ENCODE results near the gene LRBA.

LRBA gene

DNA sequence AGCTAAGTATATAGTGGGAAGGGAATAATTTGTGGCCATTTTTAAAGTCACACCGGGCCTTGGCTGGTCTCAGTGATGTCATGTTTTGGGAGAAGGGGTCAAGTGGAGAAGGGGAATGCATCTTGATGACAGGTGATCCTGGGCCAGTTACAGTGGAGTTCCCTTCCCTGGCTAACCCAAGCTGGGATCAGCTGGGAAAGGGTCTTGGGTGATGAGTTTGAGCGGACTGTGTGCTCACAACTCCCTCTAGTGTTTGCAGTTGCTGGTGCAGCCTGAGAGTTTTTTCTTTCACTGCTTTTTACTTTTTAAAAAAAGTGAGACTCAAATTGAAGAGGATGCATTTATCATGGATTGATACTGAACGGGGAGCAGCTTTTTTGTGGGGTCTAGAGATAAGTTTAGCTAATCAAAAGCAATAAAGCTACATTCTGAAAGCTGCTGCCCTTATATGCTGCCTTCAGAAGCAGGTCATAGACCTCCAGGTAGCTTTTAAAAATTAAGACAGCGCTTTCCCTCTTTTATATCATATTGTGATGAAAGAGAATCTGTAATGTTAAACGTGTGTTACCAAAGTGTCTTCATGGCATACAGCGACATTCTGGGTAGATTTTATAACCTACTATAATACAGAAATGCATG lies 772.1 kb downstream of the LRBA start:
- no peaks in the 10 kb centered on the region for H3K36me3 Mint-ChIP-seq
- no peak overlapping the region for H3K4me3 Mint-ChIP-seq
- peaks cover 2% of the 10 kb centered on the region for H3K27me3 Mint-ChIP-seq
- no peak overlapping the region for H3K27ac Mint-ChIP-seq
- H3K4me1 Mint-ChIP-seq (ENCODE audit: low read depth): no peaks in the 10 kb centered on the region
- no peaks in the 10 kb centered on the region for H3K9me3 Mint-ChIP-seq (ENCODE audit: low read depth)

GRCh38 chr4:150240011-150240410 lies 775.1 kb downstream of the LRBA start:
- Mint-ChIP-seq H3K4me1 (ENCODE audit: low read depth) (no peaks in the 10 kb centered on the region), H3K27ac (no peak overlapping the region), H3K4me3 (no peak overlapping the region), H3K36me3 (no peaks in the 10 kb centered on the region), H3K9me3 (ENCODE audit: low read depth) (no peaks in the 10 kb centered on the region), H3K27me3 (peaks cover 7% of the 10 kb centered on the region)

GRCh38 chr4:150238591-150238990 lies 776.5 kb downstream of the LRBA start:
- Mint-ChIP-seq H3K27ac (no peak overlapping the region), H3K9me3 (ENCODE audit: low read depth) (no peaks in the 10 kb centered on the region), H3K4me3 (no peak overlapping the region), H3K4me1 (ENCODE audit: low read depth) (no peaks in the 10 kb centered on the region), H3K36me3 (no peaks in the 10 kb centered on the region), H3K27me3 (peaks cover 7% of the 10 kb centered on the region)

DNA sequence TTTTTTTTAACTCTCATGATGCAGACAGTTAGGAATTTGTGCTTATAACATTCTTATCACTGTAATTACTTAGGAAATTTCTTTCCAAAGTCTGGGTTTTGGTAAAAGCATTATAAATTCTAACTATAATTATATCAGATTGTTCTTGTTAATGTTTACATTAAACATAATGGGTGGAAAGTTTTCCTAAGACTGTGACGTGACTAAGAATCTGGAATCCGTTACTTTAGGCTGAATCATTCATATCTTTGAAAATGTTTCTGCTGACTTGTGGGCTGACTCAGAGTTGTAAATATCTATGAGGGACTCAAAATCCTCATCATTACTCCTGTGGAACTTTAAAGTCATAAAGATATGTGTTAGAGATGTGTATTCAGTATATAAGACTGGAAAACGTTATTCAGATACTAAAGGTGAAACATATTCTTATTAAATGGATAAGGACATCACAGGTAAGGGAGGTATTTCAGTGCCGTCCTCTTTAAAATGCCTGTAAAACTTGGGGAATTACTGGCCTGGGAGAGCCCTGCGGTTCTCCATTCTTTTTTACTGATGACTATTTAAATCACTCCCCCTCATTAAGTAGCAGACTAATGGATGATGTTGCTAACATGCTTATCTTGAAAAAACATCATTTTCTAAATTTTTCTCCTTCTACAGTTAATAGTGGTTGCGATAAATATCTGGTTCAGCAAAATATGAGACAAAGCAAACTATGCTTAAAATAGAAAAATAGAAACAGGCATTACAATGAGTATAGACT lies 777.8 kb downstream of the LRBA start:
- H3K4me3 Mint-ChIP-seq: no peak overlapping the region
- H3K9me3 Mint-ChIP-seq (ENCODE audit: low read depth): no peaks in the 10 kb centered on the region
- no peaks in the 10 kb centered on the region for H3K4me1 Mint-ChIP-seq (ENCODE audit: low read depth)
- no peaks in the 10 kb centered on the region for H3K36me3 Mint-ChIP-seq
- H3K27me3 Mint-ChIP-seq: peaks cover 7% of the 10 kb centered on the region
- H3K27ac Mint-ChIP-seq: no peak overlapping the region

GRCh38 chr4:150236626-150237025 lies 778.5 kb downstream of the LRBA start:
- Mint-ChIP-seq H3K4me1 (ENCODE audit: low read depth) (no peaks in the 10 kb centered on the region), H3K27me3 (peaks cover 7% of the 10 kb centered on the region), H3K27ac (no peak overlapping the region), H3K4me3 (no peak overlapping the region), H3K36me3 (no peaks in the 10 kb centered on the region), H3K9me3 (ENCODE audit: low read depth) (no peaks in the 10 kb centered on the region)

GRCh38 chr4:150235808-150236271 lies 779.2 kb downstream of the LRBA start:
- peaks cover 7% of the 10 kb centered on the region for H3K27me3 Mint-ChIP-seq
- no peak overlapping the region for H3K27ac Mint-ChIP-seq
- no peaks in the 10 kb centered on the region for H3K36me3 Mint-ChIP-seq
- no peak overlapping the region for H3K4me3 Mint-ChIP-seq
- H3K4me1 Mint-ChIP-seq (ENCODE audit: low read depth): no peaks in the 10 kb centered on the region
- H3K9me3 Mint-ChIP-seq (ENCODE audit: low read depth): no peaks in the 10 kb centered on the region

DNA sequence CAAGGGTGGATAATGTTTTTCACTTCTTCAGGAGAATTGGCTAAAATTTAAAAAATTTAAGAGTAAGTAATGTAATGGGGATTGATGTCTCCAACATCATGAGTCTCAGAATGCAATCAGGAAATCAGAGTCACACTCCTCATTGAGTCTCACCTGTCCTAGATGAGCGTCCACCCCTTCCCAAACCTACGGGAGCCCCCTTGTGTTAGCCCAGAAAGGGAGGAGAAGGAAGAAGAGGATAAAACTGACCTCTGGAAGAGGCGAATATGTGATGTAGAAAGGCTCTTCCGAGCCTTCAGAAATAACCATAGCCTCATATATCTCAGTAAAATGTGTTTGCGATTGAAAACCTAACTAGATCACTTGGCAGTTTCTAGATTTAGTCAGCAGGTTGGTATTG lies 779.8 kb downstream of the LRBA start:
- H3K4me1 Mint-ChIP-seq (ENCODE audit: low read depth): no peaks in the 10 kb centered on the region
- no peak overlapping the region for H3K4me3 Mint-ChIP-seq
- no peaks in the 10 kb centered on the region for H3K9me3 Mint-ChIP-seq (ENCODE audit: low read depth)
- peaks cover 7% of the 10 kb centered on the region for H3K27me3 Mint-ChIP-seq
- H3K27ac Mint-ChIP-seq: no peak overlapping the region
- H3K36me3 Mint-ChIP-seq: no peaks in the 10 kb centered on the region

DNA sequence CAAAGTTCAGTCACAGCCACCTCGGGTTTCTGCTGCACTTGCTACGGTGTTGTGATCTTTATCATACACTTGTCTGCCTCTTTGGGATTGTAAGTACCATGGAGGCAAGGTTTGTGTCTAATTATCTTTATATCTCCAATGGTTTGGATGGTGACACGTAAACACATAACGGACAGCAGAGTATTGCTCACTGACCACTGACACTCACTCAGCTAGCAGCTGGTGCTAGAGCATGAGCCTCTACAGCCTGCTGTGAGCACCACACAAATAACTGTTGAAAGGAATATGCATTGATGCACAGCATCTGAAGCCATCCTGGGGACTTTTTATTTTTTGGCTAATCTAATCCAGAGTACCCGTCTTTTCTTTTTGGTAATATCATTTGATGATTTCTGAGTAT lies 780.8 kb downstream of the LRBA start:
- no peak overlapping the region for H3K4me3 Mint-ChIP-seq
- no peaks in the 10 kb centered on the region for H3K36me3 Mint-ChIP-seq
- peaks cover 7% of the 10 kb centered on the region for H3K27me3 Mint-ChIP-seq
- no peak overlapping the region for H3K27ac Mint-ChIP-seq
- no peaks in the 10 kb centered on the region for H3K9me3 Mint-ChIP-seq (ENCODE audit: low read depth)
- no peaks in the 10 kb centered on the region for H3K4me1 Mint-ChIP-seq (ENCODE audit: low read depth)

DNA sequence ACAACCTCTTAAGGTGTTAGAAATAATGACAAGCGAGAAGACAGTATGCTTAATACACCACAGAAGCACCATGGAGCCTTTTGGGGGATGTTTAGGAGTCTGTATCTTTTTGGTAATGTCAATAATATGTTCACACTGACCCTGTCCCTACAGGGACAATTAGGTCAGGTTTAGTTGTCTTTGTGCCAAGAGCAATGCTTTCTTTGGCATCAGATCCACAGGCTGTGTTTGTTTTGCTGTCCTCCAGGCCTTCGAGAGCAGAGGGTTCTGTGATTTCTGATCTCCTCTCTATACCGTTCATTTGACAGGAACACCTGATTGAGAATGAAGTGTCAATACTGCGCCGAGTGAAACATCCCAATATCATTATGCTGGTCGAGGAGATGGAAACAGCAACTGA lies 783.1 kb downstream of the LRBA start:
- no peak overlapping the region for H3K27ac Mint-ChIP-seq
- no peaks in the 10 kb centered on the region for H3K36me3 Mint-ChIP-seq
- H3K4me1 Mint-ChIP-seq (ENCODE audit: low read depth): no peaks in the 10 kb centered on the region
- no peaks in the 10 kb centered on the region for H3K9me3 Mint-ChIP-seq (ENCODE audit: low read depth)
- H3K27me3 Mint-ChIP-seq: peaks cover 9% of the 10 kb centered on the region
- H3K4me3 Mint-ChIP-seq: no peak overlapping the region

DNA sequence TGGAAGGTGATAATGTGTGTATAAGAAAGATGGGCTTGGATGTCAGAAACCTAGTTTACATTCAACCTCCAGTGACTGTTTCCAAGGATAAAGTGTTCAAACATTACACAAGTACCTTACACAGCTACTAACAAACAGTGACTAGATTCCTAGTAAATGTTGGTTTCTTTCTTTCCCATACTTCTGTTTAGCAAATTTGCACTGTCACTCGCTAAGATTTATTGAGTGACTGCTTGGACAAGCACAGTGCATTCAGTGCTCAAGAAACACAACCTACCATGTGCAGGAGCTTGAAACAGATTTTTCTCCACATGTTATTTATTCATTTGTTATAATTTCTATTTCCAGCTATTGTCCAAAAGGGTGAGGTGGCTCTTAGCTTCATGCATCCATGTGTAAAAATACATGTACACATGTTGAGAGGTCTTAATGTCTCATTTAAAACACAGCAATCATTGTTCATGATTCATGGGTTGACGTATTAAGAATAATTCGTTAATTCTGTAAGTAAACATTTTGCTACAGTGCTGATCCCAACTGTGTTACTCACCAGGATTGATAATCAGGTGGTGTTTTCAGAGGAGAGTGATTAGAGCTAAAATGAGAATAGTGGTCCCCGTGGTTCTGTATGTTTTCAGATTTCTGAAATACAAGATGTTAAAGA lies 783.8 kb downstream of the LRBA start:
- Mint-ChIP-seq H3K9me3 (ENCODE audit: low read depth) (no peaks in the 10 kb centered on the region), H3K27me3 (peaks cover 9% of the 10 kb centered on the region), H3K36me3 (no peaks in the 10 kb centered on the region), H3K4me3 (no peak overlapping the region), H3K4me1 (ENCODE audit: low read depth) (no peaks in the 10 kb centered on the region), H3K27ac (no peak overlapping the region)

- Mint-ChIP-seq H3K9me3 (ENCODE audit: low read depth) (no peaks in the 10 kb centered on the region), H3K27me3 (peaks cover 9% of the 10 kb centered on the region), H3K27ac (no peak overlapping the region), H3K4me1 (ENCODE audit: low read depth) (no peaks in the 10 kb centered on the region), H3K4me3 (no peak overlapping the region), H3K36me3 (no peaks in the 10 kb centered on the region)
These were observed 784.5 kb downstream of the LRBA start for GRCh38 chr4:150230561-150230960.

DNA sequence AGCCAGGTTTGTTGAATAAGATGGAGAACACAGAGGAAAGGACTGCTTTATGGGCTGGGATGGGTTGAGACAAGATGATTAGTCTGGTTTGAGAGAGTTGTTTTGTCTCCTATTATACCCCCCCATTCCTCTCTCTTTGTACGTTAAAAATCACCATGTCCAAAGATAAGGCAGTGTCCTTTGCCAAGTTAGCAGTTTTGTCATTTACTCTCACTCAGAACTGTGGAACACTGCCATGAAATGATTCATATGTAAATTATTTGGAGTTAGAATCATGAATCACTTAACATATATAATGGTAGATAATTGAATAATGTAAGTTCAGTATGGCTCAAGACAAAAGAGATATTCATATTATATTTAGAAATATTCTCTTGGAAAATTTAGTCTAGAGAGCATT lies 785.6 kb downstream of the LRBA start:
- Mint-ChIP-seq H3K9me3 (ENCODE audit: low read depth) (no peaks in the 10 kb centered on the region), H3K4me3 (no peak overlapping the region), H3K36me3 (no peaks in the 10 kb centered on the region), H3K27me3 (peaks cover 4% of the 10 kb centered on the region), H3K27ac (no peak overlapping the region), H3K4me1 (ENCODE audit: low read depth) (no peaks in the 10 kb centered on the region)

GRCh38 chr4:150224896-150225591 lies 790.0 kb downstream of the LRBA start:
- Mint-ChIP-seq H3K4me3 (no peak overlapping the region), H3K27me3 (peaks cover 4% of the 10 kb centered on the region), H3K27ac (no peak overlapping the region), H3K9me3 (ENCODE audit: low read depth) (no peaks in the 10 kb centered on the region), H3K4me1 (ENCODE audit: low read depth) (no peaks in the 10 kb centered on the region), H3K36me3 (no peaks in the 10 kb centered on the region)

DNA sequence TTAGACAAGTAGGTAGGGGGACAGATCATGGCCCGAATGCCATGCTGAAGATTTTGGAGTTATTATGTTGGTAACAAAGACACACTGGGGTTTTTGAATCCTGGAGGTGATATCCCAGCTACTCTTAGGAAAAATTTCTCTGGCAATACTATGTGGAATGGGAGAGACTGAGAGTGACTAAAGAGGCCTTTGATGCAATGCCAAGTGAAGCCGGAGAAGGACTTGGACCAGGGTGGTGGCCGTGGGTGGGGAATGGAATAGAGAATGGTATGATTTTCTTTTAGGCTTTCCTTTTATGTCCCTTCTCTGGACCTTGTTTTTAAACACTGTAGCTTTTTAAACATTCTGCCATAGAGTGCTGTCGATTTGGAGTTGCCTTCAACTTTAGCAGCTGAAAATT lies 795.2 kb downstream of the LRBA start:
- no peaks in the 10 kb centered on the region for H3K4me1 Mint-ChIP-seq (ENCODE audit: low read depth)

DNA sequence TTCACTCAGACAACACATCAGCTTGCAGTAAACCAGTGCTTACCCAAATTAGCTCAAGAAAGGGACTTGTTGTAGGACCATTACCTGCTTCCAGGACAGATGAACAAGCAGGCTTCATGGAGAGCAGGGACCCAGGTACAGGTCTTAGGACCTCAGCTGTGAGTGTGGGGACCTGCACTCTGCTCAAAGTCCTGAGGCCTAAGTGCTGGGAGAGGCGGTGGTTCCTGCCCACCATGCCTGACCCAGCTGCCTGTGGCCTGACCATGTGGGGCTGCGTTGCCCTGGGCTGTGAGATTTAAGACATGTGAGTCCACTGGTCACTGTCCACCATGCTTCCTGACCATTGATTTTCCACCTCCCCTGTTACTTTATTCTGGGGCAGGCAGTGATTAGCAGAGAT lies 796.6 kb downstream of the LRBA start:
- H3K27ac Mint-ChIP-seq: no peak overlapping the region
- no peaks in the 10 kb centered on the region for H3K9me3 Mint-ChIP-seq (ENCODE audit: low read depth)
- no peak overlapping the region for H3K4me3 Mint-ChIP-seq
- peaks cover 6% of the 10 kb centered on the region for H3K27me3 Mint-ChIP-seq
- no peaks in the 10 kb centered on the region for H3K4me1 Mint-ChIP-seq (ENCODE audit: low read depth)
- no peaks in the 10 kb centered on the region for H3K36me3 Mint-ChIP-seq

More for the DNA sequence above, 795.2 kb downstream of the LRBA start:
- no peaks in the 10 kb centered on the region for H3K36me3 Mint-ChIP-seq
- H3K27ac Mint-ChIP-seq: no peak overlapping the region
- H3K27me3 Mint-ChIP-seq: peaks cover 6% of the 10 kb centered on the region
- no peaks in the 10 kb centered on the region for H3K9me3 Mint-ChIP-seq (ENCODE audit: low read depth)
- H3K4me3 Mint-ChIP-seq: no peak overlapping the region

All from activated naive CD8-positive, alpha-beta T cell (primary cell).